Testis (tissue), 2 donors: Measurements from ENCODE around the gene PRODH.

Experiments used
- CTCF ChIP-seq, 3 experiments: fragments of 450-650 bp in 2 of 3; fragments of 200-600 bp in 1 of 3; sonication (generic) in 1 of 3; IDR thresholded peaks; one replicate each; pipeline ENCODE4 v1.5.1; 2016 to 2019; ENCODE audit warnings: antibody characterized with exemption in 3 of 3, mild to moderate bottlenecking in 2 of 3, moderate library complexity in 1 of 3
- POLR2A ChIP-seq: fragments of 450-650 bp; IDR thresholded peaks from one replicate; pipeline ENCODE4 v1.6.1; 2017; ENCODE audit warnings: antibody characterized with exemption, mild to moderate bottlenecking, moderate library complexity

- no peak for TF ChIP-seq POLR2A
- TF ChIP-seq CTCF (IDR thresholded peaks at IDR 0.05): no peak
Observed at GRCh38 chr22:18973264-18974031, 37.4 kb upstream of the PRODH start.
